Small intestine (tissue), 7 donors: Measurements from ENCODE around the gene SMIM43. TPM values are rescaled to one million over a fixed set of nuclear protein-coding genes. Genes with fewer than 3 reads are reported as not detected.
A peak's percentile ranks its signal among the peaks of the same experiment; 100 is the strongest.
"Not testable (repeated sequence)": the region's sequence is repeated elsewhere in the genome, so short reads cannot be mapped to it uniquely, and the experiment has no call there.

ENCODE experiments used
- DNase-seq, 2 donors: peaks; one replicate each; pipeline versions ENCODE4 v3.0.0 to v3.0.0-alpha.2; 2013
- FAIRE-seq: peaks from 2 replicates; lab custom pipeline; 2012; peaks lifted over from hg19 to GRCh38; lab: Jason Lieb, UNC
- H3K27ac ChIP-seq, 3 donors: one replicate each; pipeline ENCODE4 v1.5.1; 2013; ENCODE audit warnings: low read length in 2 of 3, mild to moderate bottlenecking in 2 of 3, control low read depth in 1 of 3, inconsistent platforms in 1 of 3, low read depth in 1 of 3, moderate library complexity in 1 of 3
- H3K27me3 ChIP-seq, 3 donors: one replicate each; pipeline ENCODE4 v1.6.1; 2013; ENCODE audit warnings: low read length in 3 of 3, inconsistent platforms in 1 of 3; ENCODE audit not compliant: control insufficient read depth in 3 of 3, insufficient read depth in 3 of 3
- H3K36me3 ChIP-seq, 3 donors: one replicate each; pipeline ENCODE4 v1.6.1; 2013; ENCODE audit warnings: low read length in 3 of 3, inconsistent platforms in 1 of 3, low read depth in 1 of 3, mild to moderate bottlenecking in 1 of 3, moderate library complexity in 1 of 3; ENCODE audit not compliant: control insufficient read depth in 3 of 3, insufficient read depth in 2 of 3
- H3K4me1 ChIP-seq, 3 donors: one replicate each; pipeline ENCODE4 v1.6.1; 2013; ENCODE audit warnings: low read length in 2 of 3, inconsistent platforms in 1 of 3, low read depth in 1 of 3, mild to moderate bottlenecking in 1 of 3, moderate library complexity in 1 of 3; ENCODE audit not compliant: control insufficient read depth in 3 of 3, insufficient read depth in 2 of 3
- H3K4me3 ChIP-seq, 3 donors: one replicate each; pipeline ENCODE4 v1.5.1; 2013; ENCODE audit warnings: low read length in 3 of 3, control low read depth in 1 of 3, inconsistent platforms in 1 of 3, low read depth in 1 of 3, mild to moderate bottlenecking in 1 of 3, moderate library complexity in 1 of 3
- H3K9me3 ChIP-seq, 2 donors: one replicate each; pipeline ENCODE4 v1.6.1; 2013; ENCODE audit warnings: low read depth in 1 of 2, low read length in 1 of 2; ENCODE audit not compliant: control insufficient read depth in 2 of 2, insufficient read depth in 1 of 2
- WGBS, 3 donors: extraction: QIAGEN DNeasy Blood & Tissue Kit; methylation state at CpG; one replicate each; pipeline ENCODE4 v1.1.7; 2013; 5-methylcytosine and 5-hydroxymethylcytosine counted together
- polyA plus RNA-seq, 4 donors: library from polyadenylated mRNA; stranded (reverse) in 3 of 4; unstranded in 1 of 4; fragments of 200-250 nt in 3 of 4; fragments of 120-200 nt in 1 of 4; gene quantifications; one replicate each; pipeline versions ENCODE4 v1.2.1 to v1.2.3, GENCODE V29; 2013
- donor health status: healthy with polysubstance abuse.
- donor health status: control.
- donor health status: control.
- donor health status: Bipolar disorder and iron deficiency.
- donor health status: healthy.

The SMIM43 gene
- polyA plus RNA-seq, 4 donors, result 0.13 to 0.19 TPM; not detected in 2

- Histone ChIP-seq H3K36me3 (no peaks in the 10 kb centered on the region), H3K4me3 (no peak overlapping the region), H3K9me3 (no peaks in the 10 kb centered on the region), H3K4me1 (no peaks in the 10 kb centered on the region), H3K27ac (no peak overlapping the region), H3K27me3 (peaks cover 0 to 2% (median 0%) of the 10 kb centered on the region in 3 donors)
- 77 to 79% (median 78%) methylated on average over 12 of the region's 12 CpGs for WGBS, 3 donors
- FAIRE-seq, result no peak
- no peak for DNase-seq
Observed at GRCh38 chr4:121740796-121741409, 24.1 kb downstream of the SMIM43 start.

GRCh38 chr4:121739575-121739974 lies 25.4 kb downstream of the SMIM43 start:
- DNase-seq, result no peak
- WGBS, 3 donors, result 52 to 54% (median 54%) methylated on average over 2 of the region's 2 CpGs
- Histone ChIP-seq H3K9me3 (no peaks in the 10 kb centered on the region), H3K4me3 (no peak overlapping the region), H3K27ac (no peak overlapping the region), H3K36me3 (no peaks in the 10 kb centered on the region), H3K4me1 (no peaks in the 10 kb centered on the region), H3K27me3 (peaks cover 0 to 2% (median 0%) of the 10 kb centered on the region in 3 donors)
- no peak for FAIRE-seq

- Histone ChIP-seq H3K27ac (no peak overlapping the region), H3K4me1 (no peaks in the 10 kb centered on the region), H3K4me3 (no peak overlapping the region), H3K36me3 (no peaks in the 10 kb centered on the region), H3K9me3 (no peaks in the 10 kb centered on the region), H3K27me3 (peaks cover 0 to 2% (median 0%) of the 10 kb centered on the region in 3 donors)
- FAIRE-seq, result no peak
- 63 to 78% (median 67%) methylated on average over 2 of the region's 2 CpGs for WGBS, 3 donors
- no peak for DNase-seq
Observed at GRCh38 chr4:121738780-121739535, 26.0 kb downstream of the SMIM43 start.

- H3K4me3 ChIP-seq, result no peak overlapping the region
- DNase-seq (no peak), FAIRE-seq (no peak)
- no peak overlapping the region for H3K27ac ChIP-seq
- H3K9me3 ChIP-seq, result no peaks in the 10 kb centered on the region
- peaks cover 0 to 2% (median 0%) of the 10 kb centered on the region in 3 donors for H3K27me3 ChIP-seq
- no peaks in the 10 kb centered on the region for H3K4me1 ChIP-seq
- WGBS, 3 donors, result 72 to 87% (median 78%) methylated on average over 10 of the region's 10 CpGs
- no peaks in the 10 kb centered on the region for H3K36me3 ChIP-seq
Observed at GRCh38 chr4:121737846-121738554, 27.0 kb downstream of the SMIM43 start.

- no peaks in the 10 kb centered on the region for H3K9me3 ChIP-seq
- no peak for FAIRE-seq
- no peak overlapping the region for H3K4me3 ChIP-seq
- 67 to 77% (median 69%) methylated on average over 5 of the region's 5 CpGs for WGBS, 3 donors
- no peaks in the 10 kb centered on the region for H3K36me3 ChIP-seq
- no peaks in the 10 kb centered on the region for H3K27me3 ChIP-seq
- no peaks in the 10 kb centered on the region for H3K4me1 ChIP-seq
- no peak overlapping the region for H3K27ac ChIP-seq
- peak; percentile 24 to 49 for DNase-seq
Observed at GRCh38 chr4:121736735-121737351, 28.1 kb downstream of the SMIM43 start.

- Histone ChIP-seq H3K4me3 (no peak overlapping the region), H3K9me3 (no peaks in the 10 kb centered on the region), H3K27me3 (no peaks in the 10 kb centered on the region), H3K36me3 (no peaks in the 10 kb centered on the region), H3K27ac (no peak overlapping the region), H3K4me1 (no peaks in the 10 kb centered on the region)
- DNase-seq (no peak), FAIRE-seq (no peak)
- WGBS, 3 donors, result 88 to 94% (median 92%) methylated on average over 1 of the region's 1 CpG
Observed at GRCh38 chr4:121734571-121734970, 30.4 kb downstream of the SMIM43 start.

- Histone ChIP-seq H3K36me3 (no peaks in the 10 kb centered on the region), H3K4me3 (no peak overlapping the region), H3K4me1 (no peaks in the 10 kb centered on the region), H3K27ac (no peak overlapping the region), H3K9me3 (no peaks in the 10 kb centered on the region), H3K27me3 (no peaks in the 10 kb centered on the region)
- FAIRE-seq (no peak), DNase-seq (no peak)
- 82 to 93% (median 92%) methylated on average over 1 of the region's 1 CpG for WGBS, 3 donors
Observed at GRCh38 chr4:121733942-121734341, 31.0 kb downstream of the SMIM43 start.

- WGBS, 3 donors, result 86 to 97% (median 91%) methylated on average over 2 of the region's 2 CpGs
- not testable (repeated sequence) for DNase-seq, H3K36me3 ChIP-seq, H3K4me1 ChIP-seq, FAIRE-seq, H3K27me3 ChIP-seq, H3K9me3 ChIP-seq, H3K27ac ChIP-seq, H3K4me3 ChIP-seq
Observed at GRCh38 chr4:121729753-121730152, 35.2 kb downstream of the SMIM43 start.
